ENCODE results near the gene HPSE2. TPM values are rescaled to one million over a fixed set of nuclear protein-coding genes. Genes with fewer than 3 reads are reported as not detected.
"Not testable (repeated sequence)": the region's sequence is repeated elsewhere in the genome, so short reads cannot be mapped to it uniquely, and the experiment has no call there.

Gene HPSE2
- polyA plus RNA-seq, 1 donor: not detected

DNA sequence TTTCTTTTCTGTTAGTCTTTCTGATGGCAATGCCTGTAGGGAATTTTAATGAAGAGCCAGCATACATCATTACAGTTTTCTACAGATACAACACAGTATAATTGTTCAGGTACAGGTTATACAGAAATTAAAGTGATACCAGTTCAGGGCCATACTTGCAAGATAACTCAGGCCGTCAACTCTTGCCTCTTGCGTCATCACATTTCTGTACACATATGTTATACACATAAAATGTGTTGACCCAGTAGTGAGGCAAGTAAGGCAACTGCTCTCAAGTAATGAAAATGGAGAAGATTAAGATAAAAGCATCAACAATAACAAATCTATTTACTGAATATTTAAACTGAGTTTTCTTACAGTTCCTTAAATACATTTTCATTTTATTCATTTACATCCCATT, 317.8 kb downstream of the HPSE2 start:
- DNase-seq: no peak

DNA sequence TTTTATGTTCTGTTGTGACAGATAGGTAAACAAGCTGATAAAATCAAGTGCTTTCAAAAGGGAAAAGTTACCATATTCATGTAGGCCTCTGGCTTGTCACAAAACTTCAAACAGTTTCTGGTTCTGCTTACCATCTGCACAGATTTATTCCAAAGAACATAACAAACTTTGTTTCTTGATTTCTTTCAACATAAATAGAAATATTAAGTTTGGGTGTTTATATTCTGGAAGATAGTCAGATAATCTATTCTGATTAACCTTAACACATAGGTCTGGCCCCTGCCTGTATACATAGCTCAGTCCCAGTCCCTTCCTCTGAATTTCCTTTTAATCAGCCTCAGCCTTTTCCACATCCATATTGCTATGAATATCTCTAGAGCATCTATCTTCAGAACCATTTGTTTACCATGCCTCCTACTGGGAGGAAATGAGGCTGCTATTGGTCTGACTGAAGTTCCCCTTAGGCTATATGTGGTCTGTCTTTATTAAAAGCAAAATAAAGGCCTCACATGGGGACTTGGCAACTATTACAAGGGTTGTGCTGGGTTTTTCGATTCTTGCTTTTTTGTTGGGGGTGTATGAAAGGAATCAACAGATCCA, 319.0 kb downstream of the HPSE2 start:
- DNase-seq: no peak

DNA sequence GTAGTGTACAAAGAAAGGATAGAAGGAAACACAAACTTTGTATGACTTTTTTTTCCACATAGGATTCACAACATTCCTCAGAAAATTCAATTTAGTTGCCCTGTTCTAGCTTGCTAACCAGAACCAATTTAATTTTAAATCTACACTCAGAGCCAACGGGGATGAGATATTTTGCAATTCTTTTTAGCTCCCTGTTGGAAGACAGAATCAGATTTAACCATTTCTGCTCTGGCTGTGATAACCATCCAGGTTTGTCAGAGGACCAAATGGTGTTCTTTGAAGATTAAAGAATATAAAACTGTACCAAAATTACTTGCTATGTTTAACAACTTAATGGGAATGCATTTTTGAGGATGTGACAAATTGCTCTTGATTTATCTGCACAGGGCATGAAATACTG, 319.7 kb downstream of the HPSE2 start:
- DNase-seq: no peak

DNA sequence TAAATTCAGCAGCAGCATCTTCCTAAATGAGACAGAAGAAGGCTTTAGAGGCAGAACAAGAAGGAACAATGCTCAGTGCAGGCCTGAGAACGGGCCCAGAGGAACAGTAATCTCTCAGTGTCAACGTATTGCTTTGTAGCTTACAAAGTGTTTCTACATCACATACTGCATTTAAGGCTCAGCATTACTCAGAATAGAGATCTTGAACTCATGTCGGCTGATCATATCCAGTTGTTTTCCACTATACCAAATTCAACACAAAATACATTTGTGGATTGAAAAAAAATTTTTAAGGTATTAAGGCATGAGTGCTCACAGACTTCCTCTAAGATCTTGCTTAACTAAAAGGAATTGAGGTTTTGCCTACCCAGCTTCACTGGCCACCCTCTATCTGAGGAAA, 325.1 kb downstream of the HPSE2 start:
- DNase-seq: no peak

DNA sequence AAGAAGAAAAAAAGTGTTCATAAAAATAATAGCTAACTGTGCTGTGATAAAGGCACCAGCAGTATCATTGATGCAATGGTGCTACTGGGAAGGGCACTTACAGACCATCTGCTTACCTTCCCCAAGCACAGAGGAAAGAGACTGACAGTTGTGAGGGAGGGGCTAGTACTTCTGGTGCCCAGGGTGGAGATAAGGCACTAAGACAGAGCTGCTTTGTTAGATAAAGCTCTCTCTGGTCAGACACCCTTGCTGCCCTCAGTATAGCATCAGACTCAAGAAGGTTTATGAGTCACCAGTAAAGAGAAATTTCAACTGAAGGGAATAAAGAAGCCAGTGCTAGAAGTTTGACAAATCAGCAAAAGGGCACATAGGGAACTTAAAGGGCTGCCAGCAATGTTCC, 325.6 kb downstream of the HPSE2 start:
- no peak for DNase-seq

DNA sequence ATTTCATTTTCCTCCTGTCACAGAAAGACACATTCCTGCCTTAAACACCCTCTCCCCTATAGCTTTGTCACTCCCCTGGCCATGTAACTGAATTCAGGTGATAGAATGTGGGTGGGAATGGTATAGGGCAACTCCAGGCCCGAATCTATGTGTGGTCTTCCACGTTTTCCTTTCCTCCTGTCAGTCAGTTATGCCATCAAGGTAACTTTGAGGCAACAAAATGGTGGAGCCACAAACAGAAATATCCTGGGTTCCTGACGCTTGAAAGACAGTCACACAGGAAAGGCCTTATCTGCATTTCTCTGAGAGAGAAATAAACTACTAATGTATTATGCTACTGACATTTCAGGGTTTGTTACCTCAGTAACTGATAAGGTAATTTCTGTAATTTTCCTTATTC, 326.8 kb downstream of the HPSE2 start:
- DNase-seq: no peak

DNA sequence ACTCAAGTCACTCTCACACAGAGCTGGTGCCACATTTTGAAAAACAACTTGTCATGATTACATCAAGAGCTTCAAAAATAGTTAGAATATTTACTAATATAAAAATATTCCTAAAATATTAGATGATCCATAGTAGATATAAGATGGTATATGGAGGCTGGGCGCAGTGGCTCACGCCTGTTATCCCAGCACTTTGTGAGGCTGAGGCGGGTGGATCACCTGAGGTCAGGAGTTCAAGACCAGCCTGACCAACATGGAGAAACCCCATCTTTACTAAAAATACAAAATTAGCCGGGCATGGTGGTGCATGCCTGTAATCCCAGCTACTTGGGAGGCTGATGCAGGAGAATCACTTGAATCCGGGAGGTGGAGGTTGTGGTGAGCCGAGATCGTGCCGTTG, 327.4 kb downstream of the HPSE2 start:
- DNase-seq: not testable (repeated sequence)

DNA sequence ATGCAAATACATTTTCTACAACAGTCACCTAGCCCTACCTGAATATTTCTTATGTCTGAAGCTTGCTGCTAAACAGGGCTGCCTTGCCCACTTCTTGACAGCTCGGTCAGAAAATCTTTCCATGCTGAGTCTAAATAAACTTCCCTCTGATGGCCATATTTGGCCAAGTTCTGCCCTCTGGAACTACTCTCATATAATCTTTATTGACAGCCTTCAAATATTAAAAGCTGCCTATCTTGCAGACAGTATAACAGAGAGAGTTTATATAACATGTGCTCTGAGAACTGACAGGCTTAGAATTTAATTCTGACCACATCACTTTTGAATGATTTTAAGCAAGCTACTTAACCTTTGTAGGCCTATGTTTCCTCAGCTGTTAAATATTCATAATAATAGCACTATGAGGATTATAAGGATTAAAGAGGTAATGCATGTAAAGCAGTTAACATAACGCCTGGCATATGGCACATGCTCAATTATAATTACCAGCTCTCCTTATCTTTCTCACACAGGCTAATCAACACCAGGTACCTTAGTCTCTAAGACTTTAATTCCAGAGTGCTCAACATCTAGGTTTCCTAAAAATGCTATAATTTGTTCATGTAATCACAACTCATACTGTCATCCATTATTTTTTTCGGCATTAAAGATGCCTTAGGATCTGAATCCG, 334.1 kb downstream of the HPSE2 start:
- DNase-seq: no peak

DNA sequence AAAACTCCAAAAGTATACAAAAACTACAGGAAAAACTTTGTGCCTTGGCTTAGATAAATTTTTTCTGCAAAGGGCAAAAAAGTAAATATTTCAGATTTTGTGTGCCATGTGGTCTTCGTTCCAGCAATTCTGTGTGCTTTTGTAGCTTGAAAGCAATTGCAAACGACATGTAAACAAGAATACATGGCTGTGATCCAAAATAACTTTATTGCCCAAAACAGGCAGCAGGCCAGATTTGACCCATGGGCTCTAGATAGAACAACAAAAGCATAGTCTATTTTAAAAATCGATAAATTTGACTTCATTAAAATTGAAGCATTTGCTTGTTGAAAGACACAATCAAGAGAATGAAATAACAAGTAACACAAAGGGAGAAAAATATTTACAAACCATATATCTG, 336.6 kb downstream of the HPSE2 start:
- no peak for DNase-seq

DNA sequence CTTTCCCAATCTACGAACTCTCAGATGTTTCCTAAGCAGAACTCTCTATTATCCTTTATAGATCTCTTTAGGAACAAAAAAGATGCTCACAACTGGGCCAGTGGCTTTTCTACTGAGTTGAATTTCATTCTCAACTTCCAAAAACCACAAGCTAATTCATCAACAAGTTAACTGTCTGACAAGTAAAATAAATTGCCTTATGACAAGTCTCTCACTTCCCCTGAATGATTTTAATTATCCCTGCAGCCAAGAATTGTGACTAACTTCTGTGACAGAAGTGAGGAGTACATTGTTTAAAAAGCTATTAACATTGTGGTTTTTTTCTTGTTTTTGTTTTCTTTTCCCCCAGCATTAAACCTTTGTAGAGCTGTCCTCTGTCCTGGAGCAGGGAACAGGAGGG, 343.1 kb downstream of the HPSE2 start:
- DNase-seq: no peak

DNA sequence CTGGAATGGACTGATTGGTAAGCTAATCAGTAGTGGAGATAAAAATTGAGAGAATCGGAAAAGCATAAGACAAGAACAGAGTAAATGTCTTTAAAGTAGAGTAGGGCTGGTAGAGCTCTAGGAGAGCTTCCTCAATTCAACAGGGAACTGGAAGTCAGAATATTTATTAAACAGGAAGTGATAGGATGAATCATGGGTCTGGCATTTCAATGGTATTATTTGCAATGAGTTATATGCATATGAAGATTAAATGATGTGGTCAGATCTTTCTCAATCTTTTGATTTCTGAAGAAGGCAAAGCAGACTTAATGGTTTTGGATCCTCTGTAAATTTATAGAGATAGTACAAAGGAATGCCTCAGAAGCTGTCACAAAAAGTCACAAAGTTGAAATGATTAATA, 349.0 kb downstream of the HPSE2 start:
- DNase-seq: no peak

DNA sequence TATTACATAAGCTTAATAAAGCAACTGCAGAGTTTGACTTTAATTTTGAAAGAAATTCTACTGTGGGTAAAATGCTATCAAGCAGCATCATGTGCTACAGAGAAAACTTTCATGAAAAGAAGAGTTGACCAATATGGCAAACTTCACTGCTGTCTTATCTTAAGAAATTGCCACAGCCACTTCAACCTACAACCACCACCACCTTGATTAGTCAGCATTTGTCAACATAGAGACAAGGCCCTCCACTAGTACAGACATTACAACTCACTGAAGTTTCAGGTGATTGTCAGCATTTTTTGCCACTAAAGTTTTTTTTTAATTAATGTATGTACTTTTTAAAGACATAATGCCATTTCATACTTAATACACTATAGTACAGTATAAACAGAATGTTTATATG, 350.3 kb downstream of the HPSE2 start:
- no peak for DNase-seq

DNA sequence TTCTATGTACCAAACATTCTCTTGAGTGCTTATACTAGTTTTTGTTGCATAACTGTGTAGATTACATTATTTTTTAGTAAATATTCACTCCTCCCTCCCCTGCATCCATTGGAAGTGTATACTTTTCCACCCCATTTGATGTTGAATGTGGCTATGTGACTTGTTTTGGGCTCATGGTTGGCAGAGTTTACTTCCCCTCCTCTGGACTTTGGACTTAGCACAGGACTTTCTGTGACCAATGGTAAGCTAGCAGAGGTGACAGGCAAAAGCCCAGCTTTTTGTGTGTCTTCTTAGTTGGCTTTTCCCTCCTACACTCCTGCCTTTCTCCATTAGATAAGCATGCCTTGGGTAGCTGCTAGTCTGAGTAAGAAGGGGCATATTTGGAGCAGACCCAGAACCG, 353.9 kb downstream of the HPSE2 start:
- no peak for DNase-seq

DNA sequence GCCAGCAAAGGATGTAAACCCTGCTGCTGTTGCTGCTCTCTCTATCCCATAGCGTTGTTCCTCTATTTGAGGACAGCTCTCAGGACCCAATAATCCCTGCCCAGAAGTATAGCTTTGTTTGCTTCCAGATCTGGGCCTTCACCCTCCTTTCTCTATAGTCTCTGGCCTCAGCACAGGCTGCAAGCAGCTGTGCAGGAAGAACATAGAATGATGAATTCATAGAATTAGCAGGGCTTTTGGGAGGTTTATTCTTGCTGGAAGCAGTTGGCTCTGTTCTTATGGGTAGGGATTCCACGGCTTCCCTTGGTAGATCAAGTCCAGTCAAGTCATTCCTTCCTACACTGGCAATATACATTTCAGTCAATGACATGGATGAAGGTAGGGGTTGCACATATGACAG, 354.7 kb downstream of the HPSE2 start:
- peak; percentile 15 for DNase-seq

DNA sequence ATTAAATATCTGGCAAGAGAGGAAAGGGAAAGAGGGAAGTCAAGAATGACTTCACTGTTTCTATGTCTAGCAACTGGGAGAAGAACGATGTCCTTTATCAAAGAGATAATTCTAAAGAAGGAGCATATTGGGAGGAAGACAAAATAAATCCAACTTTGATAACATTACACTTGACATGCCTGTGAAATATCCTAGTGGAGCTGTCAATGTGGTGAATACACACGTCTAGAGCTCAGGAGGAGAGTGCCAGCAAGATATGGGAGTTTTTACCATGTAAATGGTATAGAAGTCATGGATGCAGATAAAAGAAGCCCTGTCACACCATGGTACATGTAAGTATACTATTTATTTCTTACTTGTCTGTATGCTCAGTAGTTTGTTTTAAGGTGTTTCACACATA, 356.7 kb downstream of the HPSE2 start:
- no peak for DNase-seq

DNA sequence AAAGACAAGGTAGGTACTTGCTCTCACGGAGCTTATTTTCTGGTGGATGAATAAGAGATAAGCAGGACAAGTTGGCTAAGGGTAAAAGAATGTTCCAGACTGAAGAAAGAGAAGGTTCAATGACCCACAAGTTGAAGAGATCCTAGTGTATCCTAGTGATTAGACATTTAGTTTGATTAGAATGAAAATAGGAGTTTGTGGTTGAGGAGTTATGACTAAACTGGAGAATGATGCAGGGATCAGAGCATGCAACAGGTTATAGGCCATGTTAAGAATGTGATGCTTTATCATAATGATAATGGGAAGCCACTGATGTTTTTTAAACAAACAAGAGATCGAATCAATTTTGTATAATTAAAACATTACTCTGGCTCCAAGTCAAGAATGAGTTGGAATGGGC, 357.2 kb downstream of the HPSE2 start:
- no peak for DNase-seq

DNA sequence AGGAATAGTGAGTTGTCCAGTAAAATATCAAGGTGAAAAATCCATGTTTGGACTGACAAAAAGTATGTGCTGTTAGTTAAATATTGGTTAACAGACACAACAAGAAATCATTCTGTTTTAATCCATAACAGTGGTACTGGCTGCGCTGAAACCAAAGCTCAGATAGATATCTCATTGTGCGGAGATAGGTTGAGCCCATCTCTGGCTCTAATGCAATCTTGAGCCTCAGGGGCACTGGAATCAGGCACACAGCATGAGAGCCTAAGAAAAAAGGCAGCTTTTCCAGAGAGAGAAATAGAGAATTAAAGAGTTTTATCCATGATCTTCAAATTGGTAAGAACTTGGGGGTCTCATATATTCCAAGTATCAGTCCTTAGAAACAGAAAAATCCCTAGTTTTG, 373.7 kb downstream of the HPSE2 start:
- no peak for DNase-seq

DNA sequence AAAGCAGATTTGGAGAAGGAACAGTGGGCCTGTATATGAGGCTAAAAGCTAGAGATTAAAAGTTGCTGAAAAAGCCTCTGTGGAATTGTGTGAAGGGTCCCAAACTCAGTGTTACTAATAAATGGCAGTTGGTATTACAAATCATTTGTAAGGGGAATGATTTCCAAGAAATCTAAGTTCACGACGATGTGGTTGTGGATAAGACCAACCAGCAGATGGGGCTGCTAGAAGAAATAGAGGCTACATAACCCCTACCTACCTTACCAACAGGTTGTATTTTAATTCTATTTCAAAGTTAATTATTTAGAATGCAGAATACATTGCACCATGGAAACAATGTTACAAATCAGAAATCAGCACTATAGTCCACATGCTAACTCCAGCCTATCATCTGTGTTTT, 377.1 kb downstream of the HPSE2 start:
- no peak for DNase-seq

DNA sequence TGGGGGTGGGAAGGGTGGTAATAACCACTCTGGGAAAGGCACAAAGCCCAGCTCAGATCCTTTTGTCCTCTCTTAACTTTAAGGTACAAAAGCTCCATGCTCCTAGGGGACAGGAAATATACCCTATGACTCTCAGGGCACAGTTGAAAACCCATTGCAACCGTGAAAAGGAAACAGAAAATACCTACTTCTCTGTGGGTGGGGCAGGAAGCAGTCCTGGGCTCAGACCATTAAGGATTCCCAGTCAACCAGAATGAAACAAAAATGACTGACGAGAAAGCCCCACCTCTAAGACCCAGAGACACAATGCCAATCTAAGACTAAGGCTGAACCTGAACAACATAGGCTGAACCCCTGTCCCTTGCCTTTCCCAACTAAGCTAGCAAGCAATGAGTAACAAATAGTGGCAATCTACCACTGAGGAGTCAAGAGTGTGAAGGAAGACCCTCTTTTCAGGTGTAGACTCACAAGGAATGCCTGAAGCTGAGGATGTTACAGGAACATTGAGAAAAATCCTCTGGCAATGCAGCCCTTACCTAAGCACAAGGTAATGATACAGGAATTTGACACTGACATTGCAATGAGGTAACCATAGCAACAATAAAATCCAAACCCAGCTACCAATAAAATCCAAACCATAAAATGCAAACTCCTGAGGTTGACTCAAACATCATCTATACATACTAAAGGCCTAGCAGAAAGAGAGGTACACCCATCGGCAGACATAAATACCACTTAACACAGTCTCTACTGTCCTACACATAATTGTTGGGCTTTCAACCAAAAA, 380.1 kb downstream of the HPSE2 start:
- no peak for DNase-seq

DNA sequence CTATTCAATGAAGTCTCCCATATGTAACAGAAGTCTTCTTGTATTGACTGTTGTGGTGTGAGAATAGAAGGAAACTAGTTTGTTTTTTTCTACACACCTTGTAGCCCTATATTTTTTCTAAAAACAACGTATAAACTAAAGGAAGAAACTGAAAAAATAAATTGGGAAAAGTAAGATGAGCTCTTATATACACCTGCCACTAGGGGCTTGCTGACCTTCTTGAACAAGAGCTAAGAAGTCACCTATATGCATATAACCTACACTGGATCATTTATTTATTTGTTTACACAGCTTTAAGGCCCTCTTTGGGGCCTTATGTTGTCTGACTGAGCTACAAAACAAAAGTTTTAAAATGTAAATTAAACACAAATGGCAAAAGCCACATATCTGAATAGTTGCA, 383.0 kb downstream of the HPSE2 start:
- DNase-seq: no peak

DNA sequence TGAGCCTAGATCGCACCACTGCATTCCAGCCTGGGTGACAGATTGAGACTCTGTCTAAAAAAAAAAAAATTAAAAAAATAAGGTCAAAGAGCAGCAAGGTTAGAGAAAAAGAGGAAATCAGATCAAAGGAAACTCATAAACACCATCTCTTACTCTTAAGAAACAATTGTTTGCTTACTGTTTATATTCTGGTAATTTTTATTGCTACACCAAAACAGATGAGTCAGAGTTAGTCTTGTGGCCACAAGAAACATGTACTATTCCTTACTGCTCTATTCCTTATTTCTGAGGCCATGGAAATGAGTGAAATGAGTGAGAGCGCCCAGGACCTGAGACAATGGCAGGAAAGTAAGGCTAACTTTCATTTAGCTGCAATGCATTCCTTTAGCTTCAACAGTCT, 387.3 kb downstream of the HPSE2 start:
- DNase-seq: no peak

DNA sequence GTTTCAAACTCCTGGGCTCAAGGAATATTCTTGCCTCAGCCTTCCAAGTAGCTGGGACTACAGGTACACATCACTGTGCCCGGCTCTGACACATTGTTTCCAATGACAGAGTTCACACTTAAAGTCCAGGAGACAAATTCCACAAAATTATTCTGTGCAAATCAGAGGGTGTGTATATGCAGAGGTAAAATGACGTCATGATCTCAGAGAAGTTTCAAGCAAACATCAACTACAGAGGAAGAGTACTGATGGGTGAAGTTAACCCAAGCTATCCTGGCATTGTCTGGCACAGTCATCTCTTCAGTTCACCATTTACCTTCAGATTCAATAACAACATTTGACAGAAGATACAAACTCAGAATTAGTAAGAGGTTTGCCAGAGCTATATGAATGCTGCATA, 388.9 kb downstream of the HPSE2 start:
- DNase-seq: no peak

DNA sequence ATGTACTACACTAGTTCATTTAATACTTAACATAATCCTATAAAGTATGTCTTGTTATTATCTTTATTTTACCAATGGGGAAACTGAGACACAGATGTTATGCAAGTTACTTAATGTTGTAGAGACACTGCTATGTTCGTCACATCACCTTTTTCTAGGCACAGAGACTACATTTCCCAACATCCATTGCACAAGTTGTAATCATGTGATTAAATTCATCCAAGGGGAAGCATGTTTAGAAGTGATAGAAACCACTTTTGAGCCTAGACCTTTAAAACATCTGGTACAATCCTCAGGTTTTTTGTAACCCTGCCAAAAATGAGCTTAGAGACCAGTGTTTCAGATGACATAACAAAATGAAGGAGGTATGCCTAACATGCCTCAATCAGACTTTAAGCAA, 402.1 kb downstream of the HPSE2 start:
- DNase-seq: no peak

DNA sequence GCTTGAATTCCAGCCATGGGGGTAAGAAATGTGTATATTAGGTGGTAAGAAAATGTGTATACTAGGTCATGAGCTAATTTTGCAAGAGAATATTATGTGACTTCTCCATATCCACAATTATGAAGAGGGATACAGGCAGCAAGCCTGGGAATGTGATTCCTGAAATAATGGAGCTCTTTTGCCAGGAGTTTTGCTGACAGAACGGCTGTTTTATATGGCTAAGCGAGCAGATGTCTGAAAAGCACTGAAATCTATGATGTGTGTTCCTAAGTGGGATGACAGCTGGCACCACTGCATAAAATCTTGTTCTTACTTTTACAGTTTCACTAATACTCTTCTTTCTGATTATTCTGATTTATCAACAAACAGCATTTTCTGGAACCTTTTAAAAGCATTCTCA, 402.9 kb downstream of the HPSE2 start:
- DNase-seq: peak; percentile 3

Data from hindlimb muscle (tissue), 1 donor.